ENCODE measurements around the gene PTF1A. TPM values are rescaled to one million over a fixed set of nuclear protein-coding genes. Genes with fewer than 3 reads are reported as not detected.

PTF1A gene
- total RNA-seq = not detected

GRCh38 chr10:23191764-23192711 lies at the start of gene PTF1A:
PTF1A (plus strand) TSS chr10:23192312; CDS start chr10:23192531, 219 bp downstream.
- no peak for DNase-seq

- no peak for DNase-seq
Measured at GRCh38 chr10:23146258-23146657, 45.9 kb upstream of the PTF1A start.

GRCh38 chr10:23147035-23147434 lies 45.1 kb upstream of the PTF1A start:
- no peak for DNase-seq

GRCh38 chr10:23148214-23148613 lies 43.9 kb upstream of the PTF1A start:
- DNase-seq = no peak

- DNase-seq = no peak
Measured at GRCh38 chr10:23150091-23150490, 42.0 kb upstream of the PTF1A start.

GRCh38 chr10:23150610-23151009 lies 41.5 kb upstream of the PTF1A start:
- no peak for DNase-seq

- no peak for DNase-seq
Measured at GRCh38 chr10:23151071-23151470, 41.0 kb upstream of the PTF1A start.

GRCh38 chr10:23155169-23155568 lies 36.9 kb upstream of the PTF1A start:
- no peak for DNase-seq

GRCh38 chr10:23156447-23157150 lies 35.5 kb upstream of the PTF1A start:
- DNase-seq = no peak

GRCh38 chr10:23157239-23157681 lies 34.9 kb upstream of the PTF1A start:
- no peak for DNase-seq

- DNase-seq = no peak
Measured at GRCh38 chr10:23157691-23158369, 34.3 kb upstream of the PTF1A start.

- peak; percentile 4 for DNase-seq
Measured at GRCh38 chr10:23158370-23158769, 33.7 kb upstream of the PTF1A start.

GRCh38 chr10:23171232-23171876 lies 20.8 kb upstream of the PTF1A start:
- DNase-seq = no peak

GRCh38 chr10:23172429-23173213 lies 19.5 kb upstream of the PTF1A start:
- DNase-seq = no peak

GRCh38 chr10:23173214-23174073 lies 18.7 kb upstream of the PTF1A start:
- no peak for DNase-seq

GRCh38 chr10:23174074-23174976 lies 17.8 kb upstream of the PTF1A start:
- DNase-seq = no peak

- no peak for DNase-seq
Measured at GRCh38 chr10:23174977-23175512, 17.1 kb upstream of the PTF1A start.

GRCh38 chr10:23186178-23186577 lies 5.9 kb upstream of the PTF1A start:
- no peak for DNase-seq

GRCh38 chr10:23186697-23187096 lies 5.4 kb upstream of the PTF1A start:
- no peak for DNase-seq

Measured in effector CD4-positive, alpha-beta T cell (primary cell).